A673 (cell line): ENCODE results near the gene DOCK1.

Source experiments
- EZH2 ChIP-seq: fragments of 200-600 bp; sonication (generic); IDR thresholded peaks from 2 replicates; pipeline ENCODE4 v1.6.1; 2017; ENCODE audit warnings: borderline replicate concordance, low read depth, mild to moderate bottlenecking, mixed read lengths, antibody characterized with exemption, low read length; ENCODE audit not compliant: poor library complexity, severe bottlenecking
- TF ChIP-seq, protein P1 (sequence below): fragments of 300-800, 200-600 bp; sonication (generic); conservative IDR thresholded peaks from 2 replicates; pipeline ENCODE4 v1.5.1; 2017; ENCODE audit warnings: low read depth, mild to moderate bottlenecking, antibody characterized with exemption, low read length, moderate library complexity, mixed read lengths

DNA sequence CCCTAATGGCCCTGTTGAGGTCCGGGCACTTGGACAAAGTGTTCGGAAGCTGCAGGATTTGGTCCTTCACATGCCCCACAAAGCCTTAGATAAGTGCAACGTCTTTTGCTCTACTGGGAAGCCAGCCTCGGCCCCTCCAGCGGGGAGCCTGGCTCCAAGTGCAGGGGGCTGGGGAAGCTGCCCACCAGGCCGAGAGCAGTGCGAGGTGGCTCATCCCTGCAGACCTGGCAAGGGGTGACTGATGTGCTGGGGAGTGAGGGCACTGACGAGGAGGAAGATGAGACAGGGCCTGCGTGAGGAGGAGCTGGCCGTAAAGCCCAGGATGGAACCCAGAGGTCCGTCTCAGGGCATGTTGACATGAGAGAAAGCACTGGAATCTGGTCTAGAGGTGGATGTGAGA, 508.1 kb downstream of the DOCK1 start:
- TF ChIP-seq, protein P1, sequence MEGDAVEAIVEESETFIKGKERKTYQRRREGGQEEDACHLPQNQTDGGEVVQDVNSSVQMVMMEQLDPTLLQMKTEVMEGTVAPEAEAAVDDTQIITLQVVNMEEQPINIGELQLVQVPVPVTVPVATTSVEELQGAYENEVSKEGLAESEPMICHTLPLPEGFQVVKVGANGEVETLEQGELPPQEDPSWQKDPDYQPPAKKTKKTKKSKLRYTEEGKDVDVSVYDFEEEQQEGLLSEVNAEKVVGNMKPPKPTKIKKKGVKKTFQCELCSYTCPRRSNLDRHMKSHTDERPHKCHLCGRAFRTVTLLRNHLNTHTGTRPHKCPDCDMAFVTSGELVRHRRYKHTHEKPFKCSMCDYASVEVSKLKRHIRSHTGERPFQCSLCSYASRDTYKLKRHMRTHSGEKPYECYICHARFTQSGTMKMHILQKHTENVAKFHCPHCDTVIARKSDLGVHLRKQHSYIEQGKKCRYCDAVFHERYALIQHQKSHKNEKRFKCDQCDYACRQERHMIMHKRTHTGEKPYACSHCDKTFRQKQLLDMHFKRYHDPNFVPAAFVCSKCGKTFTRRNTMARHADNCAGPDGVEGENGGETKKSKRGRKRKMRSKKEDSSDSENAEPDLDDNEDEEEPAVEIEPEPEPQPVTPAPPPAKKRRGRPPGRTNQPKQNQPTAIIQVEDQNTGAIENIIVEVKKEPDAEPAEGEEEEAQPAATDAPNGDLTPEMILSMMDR: no peak
- no peak for TF ChIP-seq EZH2
